Measurements from ENCODE around the gene SLC16A2.
"Not testable (repeated sequence)": the region's sequence is repeated elsewhere in the genome, so short reads cannot be mapped to it uniquely, and the experiment has no call there.

The SLC16A2 gene

DNA sequence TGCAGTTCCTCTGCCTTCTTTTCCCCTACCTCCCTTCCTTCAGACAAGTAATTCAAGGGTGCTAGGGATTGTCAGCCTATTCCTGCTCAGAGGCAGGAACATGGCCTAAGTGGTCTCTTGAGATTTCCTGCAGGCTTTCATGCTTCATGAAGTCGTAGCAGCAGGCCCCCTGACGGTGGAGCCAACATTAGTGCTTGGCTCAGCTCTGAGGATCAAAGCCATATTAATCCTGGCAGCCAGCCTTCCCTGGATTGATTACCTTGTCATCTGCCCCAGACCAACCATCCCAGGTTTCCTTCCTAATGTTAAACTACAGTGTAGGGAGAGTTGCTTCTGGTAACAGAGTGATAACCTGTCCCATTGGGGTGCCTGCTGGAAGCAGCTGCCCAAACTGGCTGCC is 84.1 kb downstream of the SLC16A2 start:
- H3K27ac Mint-ChIP-seq = no peak overlapping the region
- H3K36me3 Mint-ChIP-seq (ENCODE audit: low read depth) = no peaks in the 10 kb centered on the region
- H3K4me3 Mint-ChIP-seq = no peak overlapping the region
- no peaks in the 10 kb centered on the region for H3K27me3 Mint-ChIP-seq (ENCODE audit: low read depth)
- no peaks in the 10 kb centered on the region for H3K9me3 Mint-ChIP-seq
- DNase-seq (ENCODE audit: low spot score) = no peak
- no peaks in the 10 kb centered on the region for H3K4me1 Mint-ChIP-seq (ENCODE audit: low read depth)

DNA sequence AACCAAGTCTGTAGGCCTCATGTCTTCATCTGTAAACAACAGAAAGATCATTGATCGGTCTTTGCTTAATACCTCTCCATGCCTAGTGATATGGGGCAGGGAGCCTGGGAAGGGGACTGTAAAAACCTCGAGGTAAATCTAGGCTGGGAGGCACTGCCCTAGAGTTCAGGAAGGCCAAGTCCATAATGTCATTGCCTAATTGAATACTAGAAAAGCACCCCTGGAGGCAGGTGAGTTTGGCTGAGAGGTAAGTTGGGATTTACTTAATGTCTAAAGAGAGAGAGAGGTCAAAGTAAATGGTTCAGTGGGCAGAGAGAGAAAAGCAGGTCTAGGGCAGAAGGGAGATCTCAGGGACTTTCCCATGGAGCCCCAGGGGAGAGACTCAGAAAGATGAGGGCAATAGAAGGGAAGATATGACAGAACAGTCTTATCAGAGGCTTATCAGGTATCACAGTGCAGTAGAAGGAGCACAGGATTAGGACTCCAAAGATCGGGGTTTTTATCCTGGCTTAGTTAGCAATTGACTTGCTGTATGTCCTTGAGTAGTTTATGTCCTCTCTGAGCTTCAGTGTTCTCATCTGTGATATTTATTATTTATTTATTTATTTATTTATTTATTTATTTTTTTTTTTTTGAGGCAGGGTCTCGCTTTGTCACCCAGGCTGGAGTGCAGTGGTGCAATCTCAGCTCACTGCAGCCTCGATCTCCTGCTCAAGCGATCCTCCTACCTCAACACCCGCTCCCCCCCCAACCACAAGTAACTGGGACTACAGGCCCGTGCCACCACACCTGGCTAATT is 85.2 kb downstream of the SLC16A2 start:
- no peak overlapping the region for H3K27ac Mint-ChIP-seq
- no peaks in the 10 kb centered on the region for H3K36me3 Mint-ChIP-seq (ENCODE audit: low read depth)
- H3K27me3 Mint-ChIP-seq (ENCODE audit: low read depth) = no peaks in the 10 kb centered on the region
- H3K4me3 Mint-ChIP-seq = no peak overlapping the region
- H3K4me1 Mint-ChIP-seq (ENCODE audit: low read depth) = no peaks in the 10 kb centered on the region
- H3K9me3 Mint-ChIP-seq = no peaks in the 10 kb centered on the region
- DNase-seq (ENCODE audit: low spot score) = no peak

DNA sequence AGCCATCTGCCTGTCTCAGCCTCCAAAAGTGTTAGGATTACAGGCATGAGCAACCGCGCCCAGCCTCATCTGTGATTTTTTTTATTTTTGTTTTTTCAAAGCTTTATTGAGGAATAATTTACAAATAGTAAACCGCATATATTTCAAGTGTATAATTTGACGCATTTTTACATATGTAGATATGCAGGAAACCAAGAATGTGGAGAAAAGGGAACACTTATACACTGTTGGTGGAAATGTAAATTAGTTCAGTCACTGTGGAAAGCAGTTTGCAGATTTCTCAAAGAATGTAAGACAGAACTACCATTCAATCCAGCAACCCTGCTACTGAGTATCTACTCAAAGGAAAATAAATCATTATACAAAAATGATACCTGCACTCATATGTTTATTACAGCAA is 85.9 kb downstream of the SLC16A2 start:
- Mint-ChIP-seq H3K9me3 (no peaks in the 10 kb centered on the region), H3K4me3 (no peak overlapping the region), H3K36me3 (ENCODE audit: low read depth) (no peaks in the 10 kb centered on the region), H3K27ac (no peak overlapping the region), H3K4me1 (ENCODE audit: low read depth) (peaks cover under 1% of the 10 kb centered on the region), H3K27me3 (ENCODE audit: low read depth) (no peaks in the 10 kb centered on the region)
- no peak for DNase-seq (ENCODE audit: low spot score)

DNA sequence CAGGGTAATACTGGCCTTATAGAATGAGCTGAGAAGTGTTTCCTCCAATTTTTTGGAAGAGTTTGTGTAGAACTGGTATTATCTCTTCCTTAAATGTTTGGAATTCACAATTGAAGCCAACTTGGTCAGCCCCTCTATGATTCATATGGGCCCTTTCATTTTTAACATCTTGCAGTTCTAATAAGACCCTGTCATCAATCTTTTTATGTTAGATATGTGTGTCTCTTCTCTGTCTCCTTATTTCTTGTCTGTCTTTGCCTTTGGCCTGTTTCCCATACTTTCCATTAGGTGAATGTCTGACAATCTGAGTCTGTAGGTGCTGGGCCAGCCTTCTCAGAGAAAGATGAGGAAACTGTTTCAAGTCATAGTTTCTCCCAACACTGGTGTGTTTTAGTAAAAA is 88.7 kb downstream of the SLC16A2 start:
- no peak for DNase-seq (ENCODE audit: low spot score)
- Mint-ChIP-seq H3K27me3 (ENCODE audit: low read depth) (no peaks in the 10 kb centered on the region), H3K4me3 (no peak overlapping the region), H3K27ac (no peak overlapping the region), H3K9me3 (no peaks in the 10 kb centered on the region), H3K36me3 (ENCODE audit: low read depth) (no peaks in the 10 kb centered on the region), H3K4me1 (ENCODE audit: low read depth) (peaks cover 4% of the 10 kb centered on the region)

DNA sequence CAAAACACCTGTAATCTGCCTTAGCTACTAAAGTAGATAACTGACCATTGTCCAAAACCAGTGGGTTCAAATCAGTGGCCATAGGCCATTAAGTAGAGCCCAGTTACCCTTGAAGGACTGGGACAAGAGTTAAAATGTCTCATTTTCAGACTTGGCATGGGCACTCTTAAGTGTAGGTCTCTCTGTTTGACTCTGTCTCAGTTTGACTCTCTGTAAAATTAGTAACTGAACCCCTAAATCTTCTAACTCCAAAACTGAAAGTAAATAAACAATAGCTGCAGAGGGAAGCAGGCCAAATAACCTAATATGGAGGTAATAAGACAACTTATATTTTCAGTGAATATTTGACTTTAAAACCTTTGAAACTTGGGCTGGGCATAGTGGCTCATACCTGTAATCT is 89.1 kb downstream of the SLC16A2 start:
- peaks cover 4% of the 10 kb centered on the region for H3K4me1 Mint-ChIP-seq (ENCODE audit: low read depth)
- no peak for DNase-seq (ENCODE audit: low spot score)
- no peaks in the 10 kb centered on the region for H3K27me3 Mint-ChIP-seq (ENCODE audit: low read depth)
- H3K27ac Mint-ChIP-seq = no peak overlapping the region
- no peaks in the 10 kb centered on the region for H3K9me3 Mint-ChIP-seq
- no peak overlapping the region for H3K4me3 Mint-ChIP-seq
- H3K36me3 Mint-ChIP-seq (ENCODE audit: low read depth) = no peaks in the 10 kb centered on the region

DNA sequence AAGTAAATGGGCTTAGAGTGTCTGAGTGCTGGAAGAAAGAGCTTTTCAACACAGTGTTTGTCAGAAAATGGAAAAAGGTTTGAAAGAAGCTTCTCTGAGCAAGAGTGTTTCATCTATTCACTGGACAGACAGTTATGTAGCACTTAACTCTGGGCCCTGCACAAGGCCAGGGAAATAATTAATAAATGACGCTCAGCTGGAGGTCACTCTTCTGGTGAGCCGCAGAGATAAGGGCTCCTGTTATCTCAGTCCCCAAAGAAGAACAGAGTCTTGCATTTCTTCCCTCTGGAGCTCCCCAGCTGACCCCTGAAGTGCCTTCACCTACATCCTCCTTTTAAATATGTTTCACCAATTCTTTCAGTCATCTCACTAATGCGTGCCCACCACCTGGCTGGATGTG is 90.4 kb downstream of the SLC16A2 start:
- Mint-ChIP-seq H3K36me3 (ENCODE audit: low read depth) (no peaks in the 10 kb centered on the region), H3K27ac (no peak overlapping the region), H3K4me1 (ENCODE audit: low read depth) (peaks cover 4% of the 10 kb centered on the region), H3K9me3 (no peaks in the 10 kb centered on the region), H3K4me3 (no peak overlapping the region), H3K27me3 (ENCODE audit: low read depth) (no peaks in the 10 kb centered on the region)
- no peak for DNase-seq (ENCODE audit: low spot score)

DNA sequence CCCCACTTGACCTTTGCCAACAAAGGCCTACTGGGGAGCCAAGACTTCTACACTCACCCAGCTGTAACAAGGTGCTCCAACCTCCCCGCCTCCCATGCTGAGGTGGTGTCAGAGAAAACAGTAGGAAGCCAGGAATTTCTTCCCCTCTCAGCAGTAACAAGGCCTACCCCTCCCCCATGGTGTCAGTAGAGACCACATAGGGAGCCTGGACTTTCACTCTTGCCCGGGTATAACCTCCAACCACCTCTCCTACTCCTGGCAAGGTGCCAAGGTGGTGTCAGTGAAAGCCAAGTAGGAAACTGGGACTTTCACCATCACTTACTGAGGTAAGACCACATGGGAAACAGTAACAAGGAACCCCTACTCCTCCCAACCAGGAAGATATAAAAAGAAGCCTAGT is 93.1 kb downstream of the SLC16A2 start:
- H3K4me3 Mint-ChIP-seq = no peak overlapping the region
- peaks cover 4% of the 10 kb centered on the region for H3K4me1 Mint-ChIP-seq (ENCODE audit: low read depth)
- no peaks in the 10 kb centered on the region for H3K27me3 Mint-ChIP-seq (ENCODE audit: low read depth)
- no peak for DNase-seq (ENCODE audit: low spot score)
- H3K36me3 Mint-ChIP-seq (ENCODE audit: low read depth) = no peaks in the 10 kb centered on the region
- H3K9me3 Mint-ChIP-seq = peaks cover 5% of the 10 kb centered on the region
- H3K27ac Mint-ChIP-seq = no peak overlapping the region

DNA sequence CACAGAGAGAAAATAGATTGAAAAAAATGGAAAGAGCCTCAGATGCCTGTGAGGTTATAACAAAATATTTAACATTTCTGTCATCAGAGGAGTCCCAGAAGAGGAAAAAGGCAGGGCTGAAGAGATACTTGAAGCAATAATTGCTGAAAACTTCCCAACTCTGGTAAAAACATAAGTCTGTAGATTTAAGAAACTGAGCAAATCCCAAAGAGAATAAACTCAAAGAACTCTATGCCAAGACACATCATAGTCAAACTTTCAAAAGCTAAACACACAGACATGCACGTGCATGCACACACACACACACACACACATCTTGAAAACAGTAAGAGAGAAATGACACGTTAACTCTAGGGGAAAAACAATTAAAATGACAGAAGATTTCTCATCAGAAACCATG is 94.1 kb downstream of the SLC16A2 start:
- no peak for DNase-seq (ENCODE audit: low spot score)
- H3K4me1 Mint-ChIP-seq (ENCODE audit: low read depth) = peaks cover 4% of the 10 kb centered on the region
- H3K27ac Mint-ChIP-seq = no peak overlapping the region
- peaks cover 5% of the 10 kb centered on the region for H3K9me3 Mint-ChIP-seq
- H3K4me3 Mint-ChIP-seq = no peak overlapping the region
- no peaks in the 10 kb centered on the region for H3K36me3 Mint-ChIP-seq (ENCODE audit: low read depth)
- H3K27me3 Mint-ChIP-seq (ENCODE audit: low read depth) = no peaks in the 10 kb centered on the region

DNA sequence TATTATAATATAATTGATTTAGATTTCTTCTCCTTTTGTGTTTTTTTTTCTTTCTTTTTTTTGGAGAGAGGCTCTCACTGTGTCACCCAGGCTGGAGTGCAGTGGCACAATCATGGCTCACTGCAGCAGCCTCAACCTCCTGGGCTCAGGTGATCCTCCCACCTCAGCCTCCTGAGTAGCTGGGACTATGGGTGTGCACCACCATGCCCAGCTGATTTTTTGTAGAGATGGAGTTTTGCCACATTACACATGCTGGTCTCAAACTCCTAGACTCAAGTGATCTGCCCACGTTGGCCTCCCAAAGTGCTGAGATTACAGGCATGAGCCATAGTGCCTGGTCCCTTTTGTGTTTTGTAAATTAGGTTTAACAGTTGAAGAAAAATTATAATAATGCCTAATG is 94.7 kb downstream of the SLC16A2 start:
- not testable (repeated sequence) for H3K9me3 Mint-ChIP-seq

DNA sequence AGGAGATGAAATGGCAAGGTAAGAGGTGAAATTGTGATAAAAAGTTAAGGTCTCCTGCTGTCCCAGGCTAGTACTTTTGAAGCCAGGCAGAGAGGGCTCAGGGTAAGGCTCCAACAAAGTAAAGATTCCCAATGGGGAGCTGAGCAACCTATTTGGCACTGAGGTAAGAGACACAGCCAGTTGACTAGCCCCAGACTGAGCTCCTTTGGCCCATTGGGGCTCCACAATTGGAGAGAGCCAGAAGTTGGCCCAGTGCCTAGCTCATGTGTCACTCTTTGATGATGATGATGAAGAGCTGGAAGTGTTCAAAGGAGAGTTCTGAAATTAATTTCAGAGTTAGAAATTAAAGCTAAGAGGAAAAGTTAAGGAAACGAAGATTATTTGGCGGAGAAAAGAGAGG is 98.6 kb downstream of the SLC16A2 start:
- Mint-ChIP-seq H3K27ac (no peak overlapping the region), H3K9me3 (peaks cover 5% of the 10 kb centered on the region), H3K4me3 (no peak overlapping the region), H3K4me1 (ENCODE audit: low read depth) (no peaks in the 10 kb centered on the region), H3K36me3 (ENCODE audit: low read depth) (no peaks in the 10 kb centered on the region), H3K27me3 (ENCODE audit: low read depth) (no peaks in the 10 kb centered on the region)
- no peak for DNase-seq (ENCODE audit: low spot score)

More for the DNA sequence above, 94.7 kb downstream of the SLC16A2 start:
- H3K4me3 Mint-ChIP-seq; DNase-seq (ENCODE audit: low spot score); H3K27me3 Mint-ChIP-seq (ENCODE audit: low read depth); H3K27ac Mint-ChIP-seq; H3K36me3 Mint-ChIP-seq (ENCODE audit: low read depth); H3K4me1 Mint-ChIP-seq (ENCODE audit: low read depth): not testable (repeated sequence)

DNA sequence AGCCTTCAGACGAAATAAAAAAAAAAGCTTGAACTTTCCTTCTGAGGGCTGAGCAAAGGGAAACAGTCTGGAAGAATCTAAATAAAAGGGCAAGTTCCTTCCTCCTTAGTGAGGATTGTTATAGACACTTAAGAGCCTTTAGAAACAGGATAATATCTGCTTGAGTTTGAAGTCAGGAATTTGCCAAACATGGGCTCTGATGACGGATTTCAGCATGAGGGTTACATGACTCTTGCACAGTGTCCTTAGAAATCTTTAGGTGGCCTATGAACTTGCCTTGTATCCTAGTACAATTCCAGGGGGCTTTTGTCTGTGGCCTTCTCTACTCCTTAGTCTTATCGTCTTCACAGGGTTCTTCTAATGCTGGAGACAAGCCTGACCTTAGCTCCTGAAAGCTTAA is 99.0 kb downstream of the SLC16A2 start:
- Mint-ChIP-seq H3K27ac (no peak overlapping the region), H3K27me3 (ENCODE audit: low read depth) (no peaks in the 10 kb centered on the region), H3K9me3 (peaks cover 5% of the 10 kb centered on the region), H3K36me3 (ENCODE audit: low read depth) (no peaks in the 10 kb centered on the region), H3K4me3 (no peak overlapping the region), H3K4me1 (ENCODE audit: low read depth) (no peaks in the 10 kb centered on the region)
- DNase-seq (ENCODE audit: low spot score) = no peak

DNA sequence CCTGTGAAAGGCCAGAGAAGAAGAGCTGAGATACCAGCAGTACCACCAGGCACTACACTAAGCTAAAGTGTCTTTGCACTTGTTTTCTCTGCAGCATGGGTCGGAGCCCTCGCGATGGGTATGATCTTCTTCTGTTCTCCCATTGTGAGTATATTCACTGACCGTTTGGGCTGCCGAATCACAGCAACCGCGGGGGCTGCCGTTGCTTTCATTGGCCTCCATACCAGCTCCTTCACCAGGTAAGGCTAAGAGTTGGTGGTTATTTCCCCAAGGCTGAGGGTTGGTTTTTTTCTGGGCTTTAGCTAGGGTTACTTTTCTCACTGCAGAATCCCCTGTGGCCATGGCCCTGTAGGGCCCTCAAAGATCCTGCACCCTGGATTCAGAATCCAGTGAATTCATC is 99.6 kb downstream of the SLC16A2 start:
- DNase-seq (ENCODE audit: low spot score) = no peak
- no peaks in the 10 kb centered on the region for H3K36me3 Mint-ChIP-seq (ENCODE audit: low read depth)

DNA sequence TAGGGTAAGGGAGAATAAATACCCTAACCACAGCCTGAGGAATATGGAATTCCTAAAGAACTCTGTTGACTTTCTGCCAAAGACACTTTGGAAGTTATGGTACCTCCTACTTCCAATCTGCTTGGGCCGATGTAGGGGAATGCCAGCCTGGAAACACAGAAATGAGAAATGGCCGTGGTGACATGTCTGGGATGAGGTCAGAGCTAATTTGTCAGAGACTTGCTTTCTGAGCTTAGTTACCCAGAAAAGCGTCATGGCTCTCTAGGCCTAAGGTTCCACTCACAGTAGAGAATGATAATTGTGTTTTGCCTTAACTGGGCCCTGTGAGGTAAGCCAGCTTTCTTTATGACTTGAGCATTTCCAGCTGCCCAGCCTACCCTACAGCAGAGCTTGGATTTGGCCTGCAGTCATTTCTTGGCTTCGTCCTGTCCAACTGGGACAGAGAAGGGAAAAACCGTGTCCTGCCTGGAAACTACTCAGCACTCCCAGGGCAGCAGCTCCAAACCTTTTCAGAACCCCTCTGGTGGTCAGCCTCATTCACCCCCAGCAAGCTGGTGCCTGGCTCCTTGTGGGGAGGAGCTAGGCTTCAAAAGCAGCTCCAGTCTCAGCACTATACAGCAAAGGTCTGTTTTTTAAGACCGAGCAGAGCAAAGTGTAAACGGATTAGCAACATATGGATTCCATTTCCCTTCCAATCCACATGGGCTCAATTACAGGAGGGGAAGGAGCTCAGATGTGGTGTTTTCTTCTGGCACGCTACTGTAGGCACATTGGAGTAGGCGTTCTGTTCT is 100.9 kb downstream of the SLC16A2 start:
- Mint-ChIP-seq H3K27me3 (ENCODE audit: low read depth) (no peaks in the 10 kb centered on the region), H3K4me3 (no peak overlapping the region), H3K9me3 (peaks cover 5% of the 10 kb centered on the region), H3K4me1 (ENCODE audit: low read depth) (no peaks in the 10 kb centered on the region), H3K27ac (no peak overlapping the region), H3K36me3 (ENCODE audit: low read depth) (no peaks in the 10 kb centered on the region)
- DNase-seq (ENCODE audit: low spot score) = no peak

More for the DNA sequence above, 99.6 kb downstream of the SLC16A2 start:
- Mint-ChIP-seq H3K4me1 (ENCODE audit: low read depth) (no peaks in the 10 kb centered on the region), H3K9me3 (peaks cover 5% of the 10 kb centered on the region), H3K4me3 (no peak overlapping the region), H3K27me3 (ENCODE audit: low read depth) (no peaks in the 10 kb centered on the region), H3K27ac (no peak overlapping the region)

DNA sequence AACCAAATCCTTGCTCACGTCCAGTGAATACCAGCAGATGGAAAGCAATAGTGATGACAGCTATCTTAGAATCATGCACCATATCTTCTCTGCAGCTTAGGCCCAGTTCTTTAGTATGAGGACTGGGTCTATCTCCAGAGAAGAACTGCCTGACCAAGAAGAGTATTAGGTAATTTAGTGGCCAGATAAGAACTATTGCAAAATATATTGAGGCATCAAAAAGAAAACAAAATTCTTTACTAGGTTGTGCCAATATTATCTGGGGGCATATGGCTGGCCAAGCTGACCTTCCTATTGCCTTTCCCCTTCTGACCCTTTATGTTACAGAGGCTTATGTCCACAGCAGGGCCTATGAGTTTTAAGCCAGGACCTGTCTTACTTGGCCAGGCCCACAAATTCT is 101.9 kb downstream of the SLC16A2 start:
- no peaks in the 10 kb centered on the region for H3K27me3 Mint-ChIP-seq (ENCODE audit: low read depth)
- H3K4me3 Mint-ChIP-seq = no peak overlapping the region
- no peaks in the 10 kb centered on the region for H3K36me3 Mint-ChIP-seq (ENCODE audit: low read depth)
- no peaks in the 10 kb centered on the region for H3K9me3 Mint-ChIP-seq
- DNase-seq (ENCODE audit: low spot score) = no peak
- H3K27ac Mint-ChIP-seq = no peak overlapping the region
- no peaks in the 10 kb centered on the region for H3K4me1 Mint-ChIP-seq (ENCODE audit: low read depth)
